GM21717 (cell line): ENCODE data around the gene GNMT.

Experiments used
- ATAC-seq: cut with Tn5 transposase; IDR thresholded peaks from one replicate; pipeline ENCODE4 v1.9.1; 2021; ENCODE audit warnings: mild to moderate bottlenecking, moderate library complexity; ENCODE audit not compliant: unreplicated experiment

Gene GNMT

DNA sequence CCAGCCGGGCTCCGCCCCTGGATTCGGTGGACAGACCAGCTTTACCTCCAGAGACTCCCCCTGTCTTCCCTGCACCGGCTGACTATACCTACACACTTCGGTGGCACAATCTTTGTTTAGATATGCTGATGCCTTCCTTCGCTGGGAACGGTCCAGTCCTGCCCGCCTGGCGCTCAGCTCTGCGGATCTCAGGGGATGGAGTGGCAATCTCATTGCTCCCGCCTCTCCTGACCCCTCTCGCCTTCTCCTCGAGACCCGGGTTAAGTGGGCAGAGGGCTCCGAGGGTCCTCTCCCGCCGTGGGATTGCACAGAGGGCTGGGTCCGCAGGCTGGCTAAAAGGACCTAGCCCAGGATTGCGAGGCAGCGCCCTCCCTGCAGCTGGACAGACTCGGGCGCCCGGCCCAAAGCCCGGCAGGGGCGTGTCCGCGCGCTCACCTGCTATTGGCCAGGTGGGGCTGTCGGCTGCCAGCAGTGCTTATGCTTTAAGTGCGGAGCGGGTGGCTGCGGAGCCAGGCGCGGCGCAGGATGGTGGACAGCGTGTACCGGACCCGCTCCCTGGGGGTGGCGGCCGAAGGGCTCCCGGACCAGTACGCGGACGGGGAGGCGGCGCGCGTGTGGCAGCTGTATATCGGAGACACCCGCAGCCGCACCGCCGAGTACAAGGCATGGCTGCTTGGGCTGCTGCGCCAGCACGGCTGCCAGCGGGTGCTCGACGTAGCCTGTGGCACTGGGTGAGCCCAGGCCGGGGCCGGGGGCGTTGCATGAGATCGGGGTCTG, at the start of gene GNMT:
Gene GNMT, plus strand, starts transcription at position 512 of the 777 bp plus-strand sequence. Its CDS starts 14 bp downstream, at position 526.
- ATAC-seq: no peak

DNA sequence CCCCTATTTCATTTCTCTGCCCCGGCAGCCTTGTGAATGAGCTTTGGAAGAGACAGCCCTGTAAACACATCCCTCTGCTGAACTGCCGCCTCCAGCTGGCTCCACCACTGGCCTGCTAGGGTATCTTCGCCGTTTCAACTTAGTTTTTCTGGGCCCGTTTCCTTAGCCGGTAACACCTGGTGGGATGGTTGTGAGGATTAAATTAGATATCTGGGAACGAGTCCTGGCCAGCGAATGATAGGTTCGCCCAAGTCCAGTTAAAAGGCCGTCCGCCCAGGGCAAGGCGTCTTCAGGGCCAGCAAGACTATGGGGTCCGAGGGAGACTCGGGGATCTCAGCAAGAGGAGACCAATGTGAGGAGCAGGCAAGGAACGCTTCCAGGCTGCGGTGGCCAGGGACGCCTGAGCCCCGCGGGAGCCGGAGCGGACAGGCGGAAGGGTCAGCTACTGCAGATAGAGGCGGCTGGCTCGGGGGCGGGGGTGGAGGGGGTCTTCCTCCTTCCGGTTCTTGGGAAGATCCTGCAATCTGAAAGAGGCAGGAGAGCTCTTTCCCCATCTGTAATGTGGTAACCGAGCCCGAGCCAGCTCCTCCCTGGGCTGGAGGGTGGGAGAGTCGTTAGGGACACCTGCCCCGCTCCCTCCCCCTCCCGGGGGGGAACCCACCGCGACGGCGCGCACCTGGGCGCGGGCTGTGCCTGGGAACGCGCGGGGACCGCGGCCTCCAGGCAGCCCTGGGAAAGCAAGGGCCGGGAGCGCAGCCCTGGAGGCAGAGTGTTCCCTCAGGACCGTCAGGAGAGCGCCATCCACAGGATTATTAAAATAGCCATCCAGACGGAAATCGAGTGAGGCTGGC, 49.2 kb upstream of the GNMT start:
- ATAC-seq: no peak

GRCh38 chr6:42914546-42914945, 46.0 kb upstream of the GNMT start:
- no peak for ATAC-seq

DNA sequence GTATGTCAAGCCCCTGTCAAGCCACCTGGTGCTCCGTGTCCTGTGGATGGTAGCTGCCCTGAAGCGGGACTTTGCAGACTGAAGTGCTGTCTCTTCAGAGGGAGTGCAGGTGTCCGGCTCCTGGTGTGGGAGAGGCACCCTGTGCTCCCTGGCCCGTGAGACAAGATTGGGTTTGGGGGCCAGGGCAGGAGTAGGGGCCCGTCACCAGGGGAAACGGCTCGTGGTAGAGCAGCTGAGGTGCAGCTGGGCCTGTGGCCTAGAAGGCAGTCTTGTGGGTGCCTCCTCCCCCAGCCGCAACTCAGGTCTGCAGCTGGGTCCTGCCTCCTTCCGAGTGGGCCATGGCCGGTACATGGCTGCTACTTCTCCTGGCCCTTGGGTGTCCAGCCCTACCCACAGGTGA, 44.8 kb upstream of the GNMT start, which contains the start of gene PTCRA:
Gene PTCRA, plus strand, starts transcription at position 322 of the 400 bp plus-strand sequence. Its CDS starts 17 bp downstream, at position 339.
- ATAC-seq: no peak

- no peak for ATAC-seq
These were observed 44.3 kb upstream of the GNMT start for GRCh38 chr6:42916288-42916687.

GRCh38 chr6:42921801-42922200, 38.8 kb upstream of the GNMT start:
- ATAC-seq: no peak

DNA sequence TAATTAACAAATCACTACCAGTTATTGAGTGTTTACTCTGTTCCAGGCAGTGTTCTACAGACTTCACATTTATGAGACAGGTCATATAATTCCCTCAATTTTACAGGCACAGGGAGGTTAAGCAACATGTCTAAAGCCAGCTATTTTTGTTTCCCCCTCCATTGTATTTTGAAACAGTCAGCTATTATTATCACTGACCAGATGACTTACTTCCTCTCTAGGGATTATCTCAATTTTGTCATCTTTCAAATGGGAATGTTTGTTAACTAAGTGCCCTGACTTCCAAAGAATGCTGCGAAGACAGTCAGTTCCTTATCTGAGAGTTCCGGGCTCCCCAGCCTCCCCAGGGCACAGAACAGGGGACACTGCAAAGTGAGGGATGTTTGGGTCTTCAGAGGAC, 36.9 kb upstream of the GNMT start:
- no peak for ATAC-seq

DNA sequence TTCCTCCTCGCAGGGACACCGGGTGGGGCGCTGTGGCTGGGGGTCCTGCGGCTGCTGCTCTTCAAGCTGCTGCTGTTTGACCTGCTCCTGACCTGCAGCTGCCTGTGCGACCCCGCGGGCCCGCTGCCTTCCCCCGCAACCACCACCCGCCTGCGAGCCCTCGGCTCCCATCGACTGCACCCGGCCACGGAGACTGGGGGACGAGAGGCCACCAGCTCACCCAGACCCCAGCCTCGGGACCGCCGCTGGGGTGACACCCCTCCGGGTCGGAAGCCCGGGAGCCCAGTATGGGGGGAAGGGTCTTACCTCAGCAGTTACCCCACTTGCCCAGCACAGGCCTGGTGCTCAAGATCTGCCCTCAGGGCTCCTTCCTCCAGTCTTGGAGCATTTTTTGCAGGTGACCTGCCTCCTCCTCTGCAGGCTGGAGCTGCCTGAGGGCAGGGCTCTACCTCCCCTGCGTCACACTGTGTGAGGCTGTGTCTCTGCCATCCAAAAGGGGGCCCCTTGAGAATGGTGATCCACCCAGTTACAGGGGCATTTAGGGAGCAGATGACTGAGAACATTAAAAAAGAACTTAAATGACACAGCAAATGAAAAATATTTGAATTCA, 35.2 kb upstream of the GNMT start:
- ATAC-seq: no peak

DNA sequence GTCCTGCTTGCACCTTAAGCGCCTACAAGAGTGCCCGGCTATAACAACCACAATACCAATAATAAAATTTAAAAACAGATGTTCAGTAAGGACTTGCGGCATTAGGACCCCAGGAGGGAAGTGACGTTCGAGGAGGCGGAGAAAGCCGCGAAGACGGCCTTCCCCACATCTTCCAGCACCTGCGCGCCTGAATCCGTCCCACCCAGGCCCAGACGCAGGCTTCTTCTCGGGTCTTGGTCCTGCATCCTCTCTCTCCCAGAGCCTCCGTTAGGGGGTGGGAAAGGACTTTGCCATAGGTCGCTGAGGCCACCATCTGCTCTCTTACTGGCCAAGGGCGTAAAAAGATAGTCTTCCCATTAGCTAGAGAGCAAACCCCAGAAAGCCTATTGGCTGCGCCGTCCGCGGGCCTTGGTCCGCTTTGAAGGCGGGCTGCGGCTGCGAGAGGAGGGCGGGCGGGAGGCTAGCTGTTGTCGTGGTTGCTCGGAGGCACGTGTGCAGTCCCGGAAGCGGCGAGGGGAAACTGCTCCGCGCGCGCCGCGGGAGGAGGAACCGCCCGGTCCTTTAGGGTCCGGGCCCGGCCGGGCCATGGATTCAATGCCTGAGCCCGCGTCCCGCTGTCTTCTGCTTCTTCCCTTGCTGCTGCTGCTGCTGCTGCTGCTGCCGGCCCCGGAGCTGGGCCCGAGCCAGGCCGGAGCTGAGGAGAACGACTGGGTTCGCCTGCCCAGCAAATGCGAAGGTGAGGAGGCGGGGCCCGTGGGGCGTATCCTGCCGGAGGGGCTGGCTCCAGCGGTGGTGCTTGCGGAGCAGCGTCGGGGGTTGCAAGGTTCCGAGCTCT, 31.4 kb upstream of the GNMT start, which contains the start of gene CNPY3:
Gene CNPY3, plus strand, starts transcription at position 495 of the 835 bp plus-strand sequence. Its CDS starts 91 bp downstream, at position 586.
- ATAC-seq: peak; percentile 68

DNA sequence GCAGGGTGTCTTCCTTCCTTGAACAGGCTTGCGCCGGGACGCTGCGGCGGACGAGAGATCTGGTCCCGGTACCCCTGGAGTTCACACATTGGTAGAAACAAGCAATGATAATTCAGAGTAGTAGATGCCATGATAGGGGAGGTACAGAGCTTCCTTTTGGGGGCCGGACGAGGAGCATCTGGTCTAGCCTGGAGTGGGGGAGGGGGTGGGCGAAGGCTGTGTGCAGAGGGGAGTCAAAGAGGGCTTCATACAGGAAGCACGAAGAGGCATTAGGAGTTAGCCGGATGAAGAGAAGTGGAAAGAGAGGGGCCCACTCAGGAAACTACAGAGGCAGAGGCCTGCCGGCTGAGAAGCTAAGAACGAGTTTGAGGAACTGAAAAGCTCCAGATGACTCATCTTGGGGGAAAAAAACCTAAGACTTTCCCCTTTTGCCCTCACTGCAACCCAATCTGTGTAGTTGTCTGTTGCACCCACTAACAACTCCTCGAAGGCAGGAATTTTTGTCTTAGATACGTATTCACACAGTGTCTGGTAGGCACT, 30.7 kb upstream of the GNMT start:
- peak; percentile 49 for ATAC-seq

- ATAC-seq: no peak
These were observed 28.1 kb upstream of the GNMT start for GRCh38 chr6:42932412-42932811.

DNA sequence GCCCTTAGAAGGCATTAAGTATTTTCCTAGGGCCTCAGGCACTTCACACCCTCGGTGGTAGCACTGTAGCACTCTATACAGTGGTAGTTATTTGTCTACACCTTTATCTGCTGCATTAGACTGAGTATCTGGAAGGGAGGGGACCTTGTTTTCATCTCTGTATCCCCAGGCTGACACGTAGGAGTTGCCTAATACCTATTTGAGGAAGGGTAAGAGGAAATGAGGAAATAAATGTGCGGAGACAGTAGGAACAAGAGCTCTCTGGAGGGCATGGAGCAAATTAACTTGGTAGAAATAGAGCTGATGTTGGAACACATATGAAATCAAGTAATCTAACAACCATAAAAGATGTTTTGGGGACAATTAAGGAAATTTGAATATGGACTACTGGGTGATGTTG, 27.3 kb upstream of the GNMT start:
- ATAC-seq: no peak

DNA sequence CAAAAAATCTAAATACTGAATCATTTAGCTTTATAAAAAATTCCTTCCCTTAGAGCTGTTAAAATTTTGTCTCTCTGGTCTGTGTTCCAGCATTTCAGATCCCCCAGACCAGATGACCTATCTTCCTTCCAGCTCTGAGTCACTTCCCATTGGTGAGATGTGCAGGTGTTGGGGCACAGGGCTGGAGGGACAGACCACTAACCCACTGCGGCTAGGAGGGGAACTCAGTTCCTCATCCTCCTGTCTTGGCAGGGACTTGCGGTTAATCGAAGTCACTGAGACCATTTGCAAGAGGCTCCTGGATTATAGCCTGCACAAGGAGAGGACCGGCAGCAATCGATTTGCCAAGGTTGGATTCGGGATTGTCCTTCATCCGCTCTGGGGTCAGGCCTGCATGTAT, 25.2 kb upstream of the GNMT start:
- ATAC-seq: no peak

DNA sequence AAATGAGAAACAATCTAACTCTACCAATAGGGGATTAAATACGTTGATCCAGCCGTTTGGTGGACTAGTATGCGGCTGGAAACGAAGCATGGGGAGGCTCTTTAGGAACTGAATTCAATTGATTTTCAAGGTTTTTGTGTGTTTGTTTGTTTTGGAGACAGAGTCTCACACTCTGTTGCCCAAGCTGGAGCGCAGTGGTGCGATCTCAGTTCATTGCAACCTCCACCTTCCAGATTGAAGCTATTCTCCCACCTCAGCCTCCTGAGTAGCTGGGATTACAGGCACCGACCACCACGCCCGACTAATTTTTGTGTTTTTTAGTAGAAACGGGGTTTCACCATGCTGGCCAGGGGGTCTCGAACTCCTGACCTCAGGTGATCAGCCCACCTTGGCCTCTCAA, 24.2 kb upstream of the GNMT start:
- ATAC-seq: no peak

DNA sequence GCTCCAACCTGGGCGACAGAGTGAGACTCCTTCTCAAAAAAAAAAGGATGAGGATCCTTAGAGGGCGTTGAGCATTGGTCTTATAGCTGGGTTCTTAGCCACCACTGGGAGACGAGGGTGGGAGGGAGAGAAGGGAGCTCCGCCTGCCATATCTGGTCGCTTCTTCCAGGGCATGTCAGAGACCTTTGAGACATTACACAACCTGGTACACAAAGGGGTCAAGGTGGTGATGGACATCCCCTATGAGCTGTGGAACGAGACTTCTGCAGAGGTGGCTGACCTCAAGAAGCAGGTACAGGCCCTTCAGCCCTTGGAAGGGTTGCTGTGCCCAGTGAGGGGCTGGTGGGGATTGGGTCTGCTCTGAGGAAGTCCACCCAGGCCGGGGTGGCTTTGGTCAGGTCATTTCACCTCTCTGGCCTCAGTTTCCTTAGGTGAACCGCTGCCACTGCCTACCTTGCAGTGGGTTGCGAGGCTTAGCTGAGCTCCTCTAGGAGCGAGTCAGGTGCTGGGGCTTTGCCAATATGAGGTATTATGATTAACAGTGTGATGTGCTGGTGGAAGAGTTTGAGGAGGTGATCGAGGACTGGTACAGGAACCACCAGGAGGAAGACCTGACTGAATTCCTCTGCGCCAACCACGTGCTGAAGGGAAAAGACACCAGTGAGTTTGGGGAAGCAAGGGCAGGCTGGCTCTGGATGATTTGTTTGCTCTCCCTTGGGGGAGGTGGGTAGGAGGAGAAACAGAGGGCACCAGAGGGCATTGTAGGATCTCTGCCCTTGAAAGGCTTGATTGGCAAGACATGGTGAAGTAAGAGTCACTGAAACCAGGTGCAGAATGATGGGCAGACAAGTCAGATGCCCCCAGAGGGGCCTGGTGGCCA, 22.8 kb upstream of the GNMT start:
- ATAC-seq: no peak

DNA sequence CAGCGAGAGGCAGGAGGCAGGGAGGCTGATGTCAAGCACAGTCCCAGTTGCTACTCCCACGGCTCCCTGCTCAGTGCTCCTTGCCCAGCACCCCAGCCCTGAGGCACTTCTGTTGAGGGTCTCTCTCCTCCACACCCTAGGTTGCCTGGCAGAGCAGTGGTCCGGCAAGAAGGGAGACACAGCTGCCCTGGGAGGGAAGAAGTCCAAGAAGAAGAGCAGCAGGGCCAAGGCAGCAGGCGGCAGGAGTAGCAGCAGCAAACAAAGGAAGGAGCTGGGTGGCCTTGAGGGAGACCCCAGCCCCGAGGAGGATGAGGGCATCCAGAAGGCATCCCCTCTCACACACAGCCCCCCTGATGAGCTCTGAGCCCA, 22.1 kb upstream of the GNMT start:
- no peak for ATAC-seq

DNA sequence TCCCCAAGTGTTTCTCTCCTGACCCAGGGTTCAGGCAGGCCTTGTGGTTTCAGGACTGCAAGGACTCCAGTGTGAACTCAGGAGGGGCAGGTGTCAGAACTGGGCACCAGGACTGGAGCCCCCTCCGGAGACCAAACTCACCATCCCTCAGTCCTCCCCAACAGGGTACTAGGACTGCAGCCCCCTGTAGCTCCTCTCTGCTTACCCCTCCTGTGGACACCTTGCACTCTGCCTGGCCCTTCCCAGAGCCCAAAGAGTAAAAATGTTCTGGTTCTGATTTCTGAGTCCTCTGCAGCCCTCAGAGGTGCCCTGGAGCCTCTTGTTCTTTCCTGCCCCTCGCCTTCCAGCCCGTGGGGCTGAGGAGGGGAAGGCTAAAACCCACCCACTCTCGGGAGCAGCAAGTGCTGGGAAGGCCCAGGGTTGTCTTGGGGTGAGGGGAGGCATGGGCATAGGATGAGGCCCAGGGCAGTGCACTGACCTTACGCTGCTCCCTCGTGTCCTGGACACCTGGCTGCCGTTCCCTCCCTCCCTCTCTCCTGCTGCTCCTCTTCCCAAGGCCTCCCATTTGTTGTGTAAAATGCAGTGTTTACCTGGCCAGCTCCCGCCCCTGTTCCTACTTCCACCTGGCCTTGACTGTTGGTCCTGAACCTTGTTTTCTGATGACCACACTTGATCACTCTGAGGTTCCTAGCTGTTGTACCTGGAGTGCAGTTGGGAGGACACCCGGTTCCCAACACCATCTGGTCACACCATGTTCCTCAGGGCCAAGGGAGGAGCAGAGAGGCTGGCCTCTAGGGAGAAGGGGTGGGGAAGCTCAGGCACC, 21.4 kb upstream of the GNMT start:
- ATAC-seq: no peak

DNA sequence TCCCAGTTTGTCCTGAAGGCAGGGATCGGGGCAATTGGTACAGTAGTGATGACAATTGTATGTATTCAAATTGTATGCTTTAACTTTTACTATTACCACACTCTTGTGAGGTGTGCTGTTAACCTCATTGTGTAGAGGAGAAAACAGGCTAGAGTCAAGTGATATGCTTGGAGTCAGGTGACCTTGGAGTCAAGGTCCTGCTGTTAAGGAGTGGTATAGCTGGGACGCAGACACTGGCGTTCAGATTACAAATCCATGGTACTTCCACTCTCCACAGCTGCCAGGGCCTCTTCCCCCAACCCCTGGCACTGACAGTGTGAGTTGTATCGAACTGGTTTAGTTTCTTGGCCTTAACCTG, 20.8 kb upstream of the GNMT start:
- no peak for ATAC-seq
